ENCODE results near the gene RPL39L.
"Not testable (repeated sequence)": the region's sequence is repeated elsewhere in the genome, so short reads cannot be mapped to it uniquely, and the experiment has no call there.

Gene RPL39L

DNA sequence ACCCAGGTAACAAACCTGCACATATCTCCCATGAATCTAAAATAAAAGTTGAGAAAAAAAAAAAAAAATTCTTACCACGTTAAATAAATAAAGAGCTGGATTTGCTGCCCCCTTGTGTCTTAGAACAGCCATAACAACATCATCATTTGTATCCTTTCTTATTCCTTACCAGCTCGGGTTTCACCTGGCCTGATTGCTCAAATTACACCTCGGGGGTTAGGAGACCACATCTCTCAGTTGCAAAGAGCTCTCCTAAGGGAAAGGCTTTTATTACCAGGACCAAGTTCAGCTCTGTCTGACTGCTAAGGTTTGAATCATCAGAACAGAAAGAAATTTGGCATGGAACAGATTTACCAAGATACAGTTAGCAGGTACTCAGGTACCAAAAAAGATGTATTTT, 25.8 kb upstream of the RPL39L start:
- Mint-ChIP-seq H3K27ac (no peak overlapping the region), H3K27me3 (peaks cover 13% of the 10 kb centered on the region), H3K36me3 (ENCODE audit: low read depth) (no peaks in the 10 kb centered on the region), H3K4me1 (ENCODE audit: low read depth) (peaks cover 6% of the 10 kb centered on the region), H3K9me3 (no peaks in the 10 kb centered on the region), H3K4me3 (no peak overlapping the region)
- intact Hi-C loops (cut with micrococcal nuclease), result loop anchor here (1.0 to 10.0 kb wide), 3 partner anchors 52 to 550 kb away; partner anchors contain the start of gene AHSG

DNA sequence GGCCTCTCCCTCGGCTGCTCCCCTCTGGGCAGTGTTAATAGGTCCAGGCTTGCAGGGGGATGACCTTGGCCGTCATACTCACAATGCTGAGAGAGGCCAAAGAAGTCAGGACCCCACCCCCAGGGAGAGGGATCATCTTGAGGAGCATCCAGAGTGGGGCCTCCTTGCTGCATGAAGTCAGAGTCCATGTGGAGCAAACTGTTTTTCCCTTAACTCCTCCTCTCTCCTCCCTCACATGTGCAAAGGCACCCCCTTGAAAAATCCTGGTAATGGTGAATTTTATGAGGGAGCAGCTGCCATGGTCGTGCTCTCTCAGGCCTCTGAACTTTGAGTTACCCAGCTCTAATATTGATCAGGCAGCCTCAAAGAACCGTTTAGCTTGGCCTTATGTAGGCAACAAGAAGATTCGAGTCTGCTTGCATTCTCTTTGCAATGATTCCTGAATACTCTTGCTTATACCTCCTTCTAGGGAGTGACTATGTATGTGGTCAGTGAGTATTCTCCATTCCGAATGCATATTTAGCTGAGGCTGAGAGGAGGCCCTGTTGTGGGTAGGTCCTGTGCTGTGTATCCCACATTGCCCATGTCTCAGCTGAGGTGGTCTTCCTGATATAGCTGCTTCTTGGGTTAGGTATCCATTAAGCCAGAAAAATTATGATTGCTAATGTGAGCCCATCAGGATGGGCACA, 23.1 kb upstream of the RPL39L start:
- Mint-ChIP-seq H3K4me3 (no peak overlapping the region), H3K27ac (no peak overlapping the region), H3K9me3 (peaks cover 10% of the 10 kb centered on the region), H3K36me3 (ENCODE audit: low read depth) (no peaks in the 10 kb centered on the region), H3K4me1 (ENCODE audit: low read depth) (peaks cover 6% of the 10 kb centered on the region), H3K27me3 (peaks cover 14% of the 10 kb centered on the region)
- intact Hi-C loops (cut with micrococcal nuclease), result loop anchor here (10.0 kb wide), 1 partner anchor 548 kb away; the partner anchor contains the start of gene AHSG

DNA sequence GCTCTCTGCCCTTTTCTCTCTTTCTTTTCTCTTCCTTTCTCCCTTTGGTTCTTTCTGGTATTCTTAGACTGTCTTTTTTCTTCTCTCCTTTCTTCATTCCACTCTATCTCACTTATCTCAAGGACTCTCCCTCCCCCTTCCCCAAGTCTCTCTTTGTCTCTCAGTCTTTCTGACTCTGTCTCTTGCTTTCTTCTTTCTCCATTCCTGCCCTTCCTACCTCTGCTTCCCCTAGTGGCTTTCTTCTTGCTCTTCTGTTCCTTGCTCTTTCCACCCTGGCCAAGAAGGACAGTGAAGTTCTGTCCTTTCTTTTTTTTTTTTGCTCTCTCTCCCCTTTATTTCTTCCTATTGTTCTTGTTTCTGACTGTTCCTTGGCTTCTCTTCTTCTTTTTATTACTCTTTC, 22.3 kb upstream of the RPL39L start:
- Mint-ChIP-seq H3K36me3 (ENCODE audit: low read depth) (no peaks in the 10 kb centered on the region), H3K9me3 (peaks cover 12% of the 10 kb centered on the region), H3K4me3 (no peak overlapping the region)

DNA sequence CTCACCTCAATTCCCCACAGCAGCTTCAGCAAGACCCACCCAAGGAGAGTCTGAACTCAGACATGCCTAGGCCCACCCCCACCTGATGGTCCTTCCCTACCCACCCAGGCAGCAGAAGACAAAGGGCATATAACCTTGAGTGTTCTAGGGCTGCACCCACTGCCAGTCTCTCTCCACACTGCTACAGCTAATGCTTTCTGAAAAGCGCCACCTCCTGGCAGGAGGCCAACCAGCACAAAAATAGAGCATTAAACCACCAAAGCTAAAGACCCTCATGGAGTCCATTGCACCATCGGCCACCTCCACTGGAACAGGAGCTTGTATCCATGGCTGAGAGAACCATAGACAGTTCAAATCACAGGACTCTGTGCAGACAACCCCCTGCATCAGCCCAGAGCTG, 11.3 kb upstream of the RPL39L start:
- H3K27ac Mint-ChIP-seq, result no peak overlapping the region
- H3K4me3 Mint-ChIP-seq, result no peak overlapping the region
- H3K9me3 Mint-ChIP-seq, result peaks cover 6% of the 10 kb centered on the region
- H3K27me3 Mint-ChIP-seq, result peaks cover 7% of the 10 kb centered on the region
- no peaks in the 10 kb centered on the region for H3K36me3 Mint-ChIP-seq (ENCODE audit: low read depth)
- H3K4me1 Mint-ChIP-seq (ENCODE audit: low read depth), result no peaks in the 10 kb centered on the region
- intact Hi-C loops (cut with micrococcal nuclease), result loop anchor here (5.0 kb wide), 1 partner anchor 303 kb away; no protein-coding TSS in a partner anchor

More for the DNA sequence above, 22.3 kb upstream of the RPL39L start:
- peaks cover 12% of the 10 kb centered on the region for H3K27me3 Mint-ChIP-seq
- intact Hi-C loops (cut with micrococcal nuclease), result loop anchor here (10.0 kb wide), 1 partner anchor 547 kb away; the partner anchor contains the start of gene AHSG
- peaks cover 6% of the 10 kb centered on the region for H3K4me1 Mint-ChIP-seq (ENCODE audit: low read depth)
- H3K27ac Mint-ChIP-seq, result no peak overlapping the region

DNA sequence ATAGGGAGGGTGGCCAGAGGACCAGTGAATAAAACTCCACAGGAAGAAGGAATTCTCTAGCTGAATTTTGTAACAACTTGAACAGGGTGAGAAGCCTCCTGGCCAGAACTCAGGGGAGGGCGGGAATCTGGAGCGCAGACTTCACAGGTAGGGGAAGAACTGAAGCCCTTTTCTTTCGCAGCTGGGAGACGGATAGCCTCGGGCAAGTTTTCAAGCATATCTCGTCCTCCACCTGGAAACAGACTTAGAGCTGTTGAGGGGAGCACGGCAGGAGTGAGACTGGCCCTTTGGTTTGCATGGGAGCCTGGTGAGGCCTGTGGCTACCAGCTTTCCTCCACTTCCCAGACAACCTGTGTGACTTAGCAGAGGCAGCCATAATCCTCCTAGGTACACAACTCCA, 10.9 kb upstream of the RPL39L start:
- no peak overlapping the region for H3K4me3 Mint-ChIP-seq
- intact Hi-C loops (cut with micrococcal nuclease), result loop anchor here (5.0 kb wide), 1 partner anchor 303 kb away; no protein-coding TSS in a partner anchor
- no peaks in the 10 kb centered on the region for H3K36me3 Mint-ChIP-seq (ENCODE audit: low read depth)
- no peaks in the 10 kb centered on the region for H3K4me1 Mint-ChIP-seq (ENCODE audit: low read depth)
- H3K27me3 Mint-ChIP-seq, result peaks cover 6% of the 10 kb centered on the region
- peaks cover 9% of the 10 kb centered on the region for H3K9me3 Mint-ChIP-seq
- no peak overlapping the region for H3K27ac Mint-ChIP-seq

DNA sequence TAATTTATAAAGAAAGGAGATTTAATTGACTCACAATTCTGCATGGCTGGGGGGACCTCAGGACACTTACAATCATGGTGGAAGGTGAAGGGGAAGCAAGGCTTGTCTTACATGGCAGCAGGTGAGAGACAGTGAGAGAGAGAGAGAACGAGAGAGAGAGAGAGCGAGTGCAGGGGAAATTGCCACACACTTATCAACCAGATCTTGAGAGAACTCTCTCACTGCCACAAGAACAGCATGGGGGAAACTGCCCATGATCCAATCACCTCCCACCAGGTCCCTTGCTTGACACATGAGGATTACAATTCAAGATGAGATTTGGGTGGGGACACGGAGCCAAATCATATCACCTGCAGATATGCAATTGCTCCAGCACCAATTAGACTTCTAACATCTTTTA, 7.1 kb upstream of the RPL39L start:
- Mint-ChIP-seq H3K27me3 (peaks cover 3% of the 10 kb centered on the region), H3K27ac (no peak overlapping the region), H3K4me3 (no peak overlapping the region), H3K36me3 (ENCODE audit: low read depth) (no peaks in the 10 kb centered on the region), H3K9me3 (peaks cover 33% of the 10 kb centered on the region), H3K4me1 (ENCODE audit: low read depth) (no peaks in the 10 kb centered on the region)
- intact Hi-C loops (cut with micrococcal nuclease), result no loop called here

DNA sequence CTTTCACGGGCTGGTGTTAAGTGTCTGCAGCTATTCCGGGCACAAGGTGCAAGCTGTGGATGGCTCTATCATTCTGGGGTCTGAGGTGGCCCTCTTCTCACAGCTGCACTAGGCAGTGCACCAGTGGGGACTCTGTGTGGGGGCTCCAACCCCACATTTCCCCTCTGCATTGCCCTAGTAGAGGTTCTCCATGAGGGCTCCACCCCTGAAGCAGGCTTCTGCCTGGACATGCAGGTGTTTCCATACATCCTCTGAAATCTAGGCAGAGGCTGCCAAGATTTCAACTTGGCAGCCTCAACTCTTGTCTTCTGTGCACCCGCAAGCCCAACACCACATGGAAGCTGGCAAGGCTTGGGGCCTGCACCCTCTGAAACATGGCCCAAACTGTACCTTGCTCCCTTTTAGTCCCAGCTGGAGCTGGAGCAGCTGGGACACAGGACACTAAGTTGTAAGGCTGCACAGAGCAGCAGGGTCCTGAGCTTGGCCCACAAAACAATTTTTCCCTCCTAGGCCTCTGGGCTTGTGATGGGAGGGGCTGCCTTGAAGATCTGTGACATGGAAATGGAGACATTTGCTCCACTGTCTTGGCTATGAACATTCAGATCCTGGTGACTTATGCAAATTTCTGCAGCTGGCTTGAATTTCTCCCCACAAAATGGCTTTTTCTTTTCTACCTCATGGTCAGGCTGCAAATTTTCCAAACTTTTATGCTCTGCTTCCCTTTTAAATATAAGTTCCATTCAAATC, 6.0 kb upstream of the RPL39L start:
- peaks cover 3% of the 10 kb centered on the region for H3K27me3 Mint-ChIP-seq
- no peak overlapping the region for H3K4me3 Mint-ChIP-seq
- H3K9me3 Mint-ChIP-seq, result peaks cover 33% of the 10 kb centered on the region
- H3K36me3 Mint-ChIP-seq (ENCODE audit: low read depth), result no peaks in the 10 kb centered on the region
- intact Hi-C loops (cut with micrococcal nuclease), result no loop called here
- no peak overlapping the region for H3K27ac Mint-ChIP-seq
- no peaks in the 10 kb centered on the region for H3K4me1 Mint-ChIP-seq (ENCODE audit: low read depth)

DNA sequence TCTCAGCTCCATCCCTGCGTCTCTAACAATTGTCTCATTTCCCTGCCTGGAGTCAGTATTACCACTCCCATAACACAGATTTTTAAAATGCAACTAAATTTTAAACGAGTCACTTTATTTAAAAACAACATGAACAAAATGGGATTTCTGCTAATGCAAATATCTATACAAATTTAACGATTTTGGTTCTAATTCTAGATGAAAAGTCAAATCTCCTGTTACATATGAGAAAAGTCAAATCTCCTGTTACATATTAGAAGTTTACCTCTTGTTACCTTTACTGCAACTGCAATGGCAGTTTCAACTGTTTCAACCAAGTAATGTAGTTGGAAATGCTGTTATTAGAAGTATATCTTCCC, 578 bp upstream of the RPL39L start:
- Mint-ChIP-seq H3K4me1 (ENCODE audit: low read depth) (peaks cover 17% of the 10 kb centered on the region), H3K27ac (peak overlapping the region; percentile 90), H3K4me3 (peak overlapping the region; percentile 90), H3K9me3 (peaks cover 30% of the 10 kb centered on the region), H3K36me3 (ENCODE audit: low read depth) (peaks cover 12% of the 10 kb centered on the region), H3K27me3 (peaks cover 4% of the 10 kb centered on the region)
- intact Hi-C loops (cut with micrococcal nuclease), result no loop called here

DNA sequence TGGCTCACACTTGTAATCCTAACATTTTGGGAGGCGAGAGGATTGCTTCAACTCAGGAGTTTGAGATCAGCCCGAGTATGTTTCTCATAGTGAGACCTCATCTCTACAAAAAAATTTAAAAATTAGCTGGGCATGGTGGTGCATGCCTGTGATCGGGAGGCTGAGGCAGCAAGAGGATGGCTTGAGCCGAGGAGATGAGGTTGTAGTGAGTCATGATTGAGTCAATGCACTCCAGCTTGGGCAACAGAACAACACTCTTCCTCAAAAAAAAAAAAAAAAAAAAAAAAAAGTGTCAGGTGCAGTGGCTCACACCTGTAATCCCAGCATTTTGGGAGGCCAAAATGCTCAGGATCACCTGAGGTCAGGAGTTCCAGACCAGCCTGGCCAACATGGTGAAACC, 2.4 kb downstream of the RPL39L start:
- Mint-ChIP-seq H3K27me3 (peaks cover 4% of the 10 kb centered on the region), H3K9me3 (peaks cover 33% of the 10 kb centered on the region), H3K4me1 (ENCODE audit: low read depth) (peaks cover 28% of the 10 kb centered on the region), H3K4me3 (no peak overlapping the region), H3K36me3 (ENCODE audit: low read depth) (peaks cover 12% of the 10 kb centered on the region), H3K27ac (no peak overlapping the region)
- intact Hi-C loops (cut with micrococcal nuclease), result no loop called here

DNA sequence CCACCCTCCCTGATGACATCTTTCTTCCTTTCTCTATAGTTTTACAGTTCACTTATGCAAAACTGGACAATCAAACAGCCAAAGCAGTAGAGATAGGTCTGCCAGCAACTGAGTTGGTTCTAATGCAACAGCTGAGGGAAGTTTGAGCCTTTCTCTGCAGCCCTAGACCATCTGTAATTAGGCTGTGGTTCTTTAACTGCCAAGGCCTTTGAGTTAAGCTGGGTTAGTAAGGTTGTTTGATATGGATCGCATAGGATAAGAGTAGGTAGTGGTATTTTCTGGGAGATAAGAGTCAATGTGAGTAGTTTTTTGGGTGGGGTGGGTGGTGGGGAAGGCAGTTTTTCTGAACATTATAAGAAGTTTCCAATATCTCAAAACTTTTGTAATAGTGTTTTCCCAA, 3.0 kb downstream of the RPL39L start:
- Mint-ChIP-seq H3K27ac (no peak overlapping the region), H3K9me3 (peaks cover 28% of the 10 kb centered on the region), H3K4me1 (ENCODE audit: low read depth) (peaks cover 28% of the 10 kb centered on the region), H3K36me3 (ENCODE audit: low read depth) (peaks cover 12% of the 10 kb centered on the region), H3K27me3 (peaks cover 3% of the 10 kb centered on the region), H3K4me3 (no peak overlapping the region)
- intact Hi-C loops (cut with micrococcal nuclease), result no loop called here

DNA sequence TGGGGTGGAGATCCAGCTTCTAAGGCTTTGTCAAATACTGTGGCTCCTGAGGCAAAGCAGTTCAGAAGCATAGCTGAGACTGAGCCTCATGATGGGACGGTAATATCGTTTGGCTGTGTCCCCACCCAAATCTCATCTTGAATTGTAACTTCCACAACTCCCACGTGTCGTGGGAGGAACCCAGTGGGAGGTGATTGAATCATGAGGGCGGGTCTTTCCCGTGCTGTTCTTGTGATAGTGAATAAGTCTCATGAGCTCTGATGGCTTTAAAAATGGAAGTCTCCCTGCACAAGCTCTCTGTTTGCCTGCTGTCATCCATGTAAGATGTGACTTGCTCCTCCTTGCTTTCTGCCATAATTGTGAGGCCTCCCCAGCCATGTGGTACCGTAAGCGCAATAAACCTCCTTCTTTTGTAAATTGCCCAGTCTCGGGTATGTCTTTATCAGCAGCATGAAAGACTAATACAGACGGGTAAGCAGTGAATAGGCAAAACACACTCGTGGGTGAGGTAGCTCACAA, 4.1 kb downstream of the RPL39L start:
- Mint-ChIP-seq H3K36me3 (ENCODE audit: low read depth) (peaks cover 17% of the 10 kb centered on the region), H3K4me1 (ENCODE audit: low read depth) (peaks cover 39% of the 10 kb centered on the region)
- not testable (repeated sequence) for H3K27ac Mint-ChIP-seq

DNA sequence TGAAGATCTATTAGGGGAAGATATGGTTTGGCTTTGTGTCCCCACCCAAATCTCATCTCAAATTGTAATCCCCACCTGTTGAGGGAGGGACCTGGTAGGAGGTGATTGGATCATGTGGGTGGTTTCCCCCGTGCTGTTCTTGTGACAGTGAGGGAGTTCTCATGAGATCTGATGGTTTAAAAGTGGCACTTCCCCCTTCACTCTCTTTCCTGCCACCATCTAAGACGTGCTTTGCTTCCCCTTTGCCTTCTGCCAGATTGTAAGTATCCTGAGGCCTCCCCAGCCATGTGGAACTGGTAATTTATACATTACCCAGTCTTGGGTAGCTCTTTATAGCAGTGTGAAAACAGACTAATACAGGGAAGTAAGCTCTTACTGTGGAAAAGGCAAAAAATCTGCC, 6.1 kb downstream of the RPL39L start:
- H3K4me3 Mint-ChIP-seq; H3K27me3 Mint-ChIP-seq; intact Hi-C loops (cut with micrococcal nuclease): not testable (repeated sequence)
- peaks cover 13% of the 10 kb centered on the region for H3K36me3 Mint-ChIP-seq (ENCODE audit: low read depth)
- H3K4me1 Mint-ChIP-seq (ENCODE audit: low read depth), result peaks cover 26% of the 10 kb centered on the region
- peak overlapping the region; percentile 22 for H3K27ac Mint-ChIP-seq
- H3K9me3 Mint-ChIP-seq, result peaks cover 36% of the 10 kb centered on the region

More for the DNA sequence above, 4.1 kb downstream of the RPL39L start:
- intact Hi-C loops (cut with micrococcal nuclease); H3K27me3 Mint-ChIP-seq; H3K4me3 Mint-ChIP-seq: not testable (repeated sequence)
- H3K9me3 Mint-ChIP-seq, result peaks cover 34% of the 10 kb centered on the region

DNA sequence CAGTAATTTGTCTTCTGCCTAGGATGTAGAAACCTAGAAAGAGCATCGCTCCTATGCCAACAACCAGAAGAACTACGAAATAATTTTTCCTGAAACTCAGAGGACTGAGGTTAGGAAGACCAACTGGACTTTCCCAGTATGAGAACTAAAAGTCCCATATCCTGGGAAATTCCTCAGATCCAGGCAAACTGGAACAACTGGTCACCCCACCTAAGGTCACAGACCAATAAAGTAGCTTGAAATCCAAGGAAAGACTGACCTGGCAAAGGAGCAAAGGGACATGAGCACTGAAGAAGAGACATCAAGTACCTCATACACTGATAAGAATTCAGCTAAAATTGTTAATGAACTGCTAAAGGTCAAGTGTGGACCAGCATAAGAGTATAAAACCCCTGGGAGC, 6.6 kb downstream of the RPL39L start:
- H3K36me3 Mint-ChIP-seq (ENCODE audit: low read depth), result peaks cover 13% of the 10 kb centered on the region
- H3K9me3 Mint-ChIP-seq, result peaks cover 36% of the 10 kb centered on the region
- intact Hi-C loops (cut with micrococcal nuclease), result no loop called here
- H3K27me3 Mint-ChIP-seq, result no peaks in the 10 kb centered on the region
- H3K4me3 Mint-ChIP-seq, result no peak overlapping the region
- peaks cover 24% of the 10 kb centered on the region for H3K4me1 Mint-ChIP-seq (ENCODE audit: low read depth)
- no peak overlapping the region for H3K27ac Mint-ChIP-seq

DNA sequence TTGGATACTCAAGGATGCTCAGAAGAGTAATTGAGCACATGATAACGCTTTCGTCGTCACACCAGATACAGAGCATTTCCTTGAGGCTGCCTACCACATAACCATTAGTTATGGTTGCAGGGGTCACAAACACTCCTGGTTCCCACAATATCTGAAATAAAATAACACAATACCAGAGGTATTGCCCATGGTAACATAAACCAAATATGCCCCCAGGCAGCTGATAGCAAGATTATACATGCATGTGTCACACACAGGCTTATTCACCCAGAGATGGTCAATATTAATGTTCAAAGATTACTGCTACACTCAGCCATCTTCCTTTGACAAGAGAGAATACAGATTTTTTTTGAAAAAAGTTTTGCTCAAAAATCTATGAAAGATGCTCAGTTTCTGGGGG, 7.3 kb downstream of the RPL39L start:
- no peak overlapping the region for H3K27ac Mint-ChIP-seq
- H3K27me3 Mint-ChIP-seq, result no peaks in the 10 kb centered on the region
- no peak overlapping the region for H3K4me3 Mint-ChIP-seq
- H3K36me3 Mint-ChIP-seq (ENCODE audit: low read depth), result peaks cover 13% of the 10 kb centered on the region
- intact Hi-C loops (cut with micrococcal nuclease), result no loop called here
- peaks cover 36% of the 10 kb centered on the region for H3K9me3 Mint-ChIP-seq
- peaks cover 24% of the 10 kb centered on the region for H3K4me1 Mint-ChIP-seq (ENCODE audit: low read depth)

Data from dendritic cell treated with granulocyte-macrophage colony-stimulating factor and Interleukin-4, amounts not matched to agents 40 ng/mL and 50 ng/mL, for 4 days (primary cell).